NCI-H526 treated with DMSO at 0.1 percent for 48 hours (cell line): ENCODE data around the gene PCBP2.

Source experiments
- DNase-seq: peaks from one replicate; lab custom pipeline; 2025; lab: John Stamatoyannopoulos, UW

PCBP2 gene

DNA sequence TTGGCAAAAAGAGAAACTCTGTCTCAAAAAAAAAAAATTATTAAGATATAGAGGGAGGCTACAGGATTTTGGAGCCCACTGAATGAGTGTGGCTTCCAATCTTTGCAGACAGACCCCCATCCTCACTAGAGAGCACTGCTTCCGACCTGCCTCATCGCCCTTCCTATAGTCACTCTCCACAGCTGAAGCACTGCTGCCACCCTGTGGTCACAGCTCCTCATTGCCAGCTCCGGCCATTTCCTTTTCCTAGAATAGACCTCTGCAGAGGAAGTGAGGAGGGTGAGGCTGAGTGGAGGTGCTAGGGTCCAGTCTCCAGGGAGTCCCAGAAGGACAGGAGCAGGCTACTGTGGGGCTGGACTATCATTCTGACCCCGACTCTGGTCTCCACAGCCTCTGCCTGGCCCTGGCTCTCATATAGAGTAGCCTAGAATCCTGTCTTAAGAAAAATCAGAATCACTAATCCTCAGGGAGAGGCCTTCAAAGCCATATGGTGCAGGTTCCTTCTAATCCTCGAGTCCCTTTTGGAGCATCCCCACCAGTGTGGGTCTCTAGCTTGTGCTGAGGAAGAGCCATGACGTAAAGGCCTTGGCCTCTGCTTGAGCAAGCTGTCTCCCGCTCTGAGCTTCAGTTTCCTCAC lies 56.8 kb downstream of the PCBP2 start:
- peak; percentile 69 for DNase-seq

DNA sequence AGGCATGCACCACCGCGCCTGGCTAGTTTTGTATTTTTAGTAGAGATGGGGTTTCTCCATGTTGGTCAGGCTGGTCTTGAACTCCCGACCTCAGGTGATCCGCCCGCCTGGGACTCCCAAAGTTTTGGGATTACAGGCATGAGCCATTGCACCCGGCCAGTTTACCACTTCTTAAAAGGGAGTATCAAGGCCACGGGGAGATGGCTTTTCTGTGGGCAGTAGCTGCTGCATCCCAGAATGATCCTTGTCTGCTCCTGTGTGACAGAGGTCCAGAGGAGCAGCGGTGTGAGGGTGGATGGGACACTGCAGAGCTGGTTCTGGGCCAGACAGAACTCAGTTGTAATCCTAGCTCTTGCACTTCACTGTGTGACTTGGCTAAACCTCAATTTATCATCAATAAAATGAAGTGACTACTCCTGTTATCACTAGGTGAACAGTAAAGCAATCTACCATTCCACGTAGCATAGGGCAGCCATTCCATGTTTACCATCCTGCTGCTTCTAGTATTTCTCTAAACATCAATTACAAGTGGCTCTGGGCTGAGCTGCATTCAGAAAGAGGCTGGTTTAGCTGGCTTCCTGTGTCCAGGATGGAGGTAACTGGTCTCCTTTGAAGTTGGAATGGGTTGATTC lies 58.4 kb downstream of the PCBP2 start:
- no peak for DNase-seq

DNA sequence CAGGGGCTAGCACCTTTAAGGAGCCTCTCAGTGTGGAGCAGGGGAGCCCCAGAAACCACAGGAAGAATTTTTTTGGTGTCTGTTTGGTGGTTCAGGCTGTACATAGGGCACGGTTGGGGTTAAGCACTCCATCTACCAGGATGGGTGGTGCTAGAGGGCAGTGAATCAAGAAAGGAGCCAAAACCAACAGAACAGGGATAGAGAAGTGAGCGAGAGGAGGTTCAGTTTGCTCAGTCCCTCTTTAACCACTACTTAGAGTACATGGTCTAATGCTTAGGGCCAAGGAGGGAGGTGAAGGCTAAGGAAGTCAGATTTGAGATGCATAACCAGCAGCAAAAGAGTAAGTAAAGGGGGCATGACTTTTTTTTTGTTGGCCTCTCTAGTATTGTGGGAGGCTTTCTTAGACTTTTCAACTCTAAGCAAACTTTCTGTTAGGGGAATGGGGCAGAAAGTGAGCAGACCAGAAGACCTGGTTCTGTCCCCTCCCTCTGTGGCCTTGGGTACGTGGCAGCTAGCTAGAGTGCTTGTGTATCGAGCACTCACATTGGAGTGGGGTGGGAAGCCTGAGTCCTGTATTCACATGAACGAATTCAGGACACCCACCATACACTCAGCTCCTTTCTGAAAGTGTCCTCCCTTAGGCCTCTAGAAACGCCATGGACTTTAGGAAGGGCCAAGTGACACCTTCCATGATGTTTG lies 62.0 kb downstream of the PCBP2 start:
- no peak for DNase-seq

DNA sequence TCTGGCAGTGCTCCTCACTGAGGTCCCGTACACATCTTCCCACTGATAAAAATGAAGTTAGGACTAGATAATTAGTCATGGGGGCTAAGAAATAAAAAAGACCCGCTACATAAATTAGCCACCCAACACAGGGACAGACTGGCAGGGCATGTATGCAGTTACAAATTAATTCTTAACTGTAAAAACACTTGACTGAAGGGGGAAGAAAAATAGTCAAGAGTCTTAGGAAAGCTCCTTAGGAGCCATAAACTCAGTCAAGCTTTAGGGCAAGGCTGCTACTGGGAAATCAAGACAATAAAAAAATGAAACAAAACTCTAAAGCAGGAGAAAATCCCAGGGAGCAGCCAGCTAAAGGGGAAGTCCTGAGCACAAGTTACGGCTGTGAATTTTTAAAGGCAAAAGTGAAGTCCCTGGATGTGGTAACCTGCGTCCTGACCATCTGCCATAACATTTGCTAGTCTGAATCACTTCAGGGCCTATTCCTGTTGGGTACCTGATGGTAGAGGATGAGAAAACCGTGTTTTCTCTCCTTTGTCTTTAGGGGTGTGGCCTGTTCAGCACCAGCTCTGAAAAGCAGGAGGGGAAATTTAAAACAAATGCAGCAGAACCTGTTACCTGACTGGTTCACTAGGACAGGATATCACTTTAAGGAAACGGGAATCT lies 62.9 kb downstream of the PCBP2 start:
- no peak for DNase-seq

DNA sequence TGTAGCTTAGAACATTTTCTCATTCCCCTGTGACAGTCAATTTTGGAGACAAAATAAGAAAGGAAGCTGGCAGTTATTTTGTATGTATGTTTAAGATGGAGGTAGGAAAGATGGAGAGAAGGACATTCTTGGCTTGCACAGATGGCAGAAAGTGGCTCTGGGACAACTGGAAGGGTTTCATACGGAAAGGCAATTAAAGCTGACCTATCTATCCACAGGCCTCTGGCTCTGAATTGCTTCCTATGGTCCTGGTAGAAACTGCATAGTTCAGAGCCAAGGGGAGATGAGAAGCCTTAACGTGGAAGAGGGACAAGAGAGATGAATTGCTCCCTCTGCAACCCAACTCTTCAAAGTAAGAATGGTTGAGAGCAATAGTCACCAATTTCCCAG lies 63.4 kb downstream of the PCBP2 start:
- DNase-seq: no peak

DNA sequence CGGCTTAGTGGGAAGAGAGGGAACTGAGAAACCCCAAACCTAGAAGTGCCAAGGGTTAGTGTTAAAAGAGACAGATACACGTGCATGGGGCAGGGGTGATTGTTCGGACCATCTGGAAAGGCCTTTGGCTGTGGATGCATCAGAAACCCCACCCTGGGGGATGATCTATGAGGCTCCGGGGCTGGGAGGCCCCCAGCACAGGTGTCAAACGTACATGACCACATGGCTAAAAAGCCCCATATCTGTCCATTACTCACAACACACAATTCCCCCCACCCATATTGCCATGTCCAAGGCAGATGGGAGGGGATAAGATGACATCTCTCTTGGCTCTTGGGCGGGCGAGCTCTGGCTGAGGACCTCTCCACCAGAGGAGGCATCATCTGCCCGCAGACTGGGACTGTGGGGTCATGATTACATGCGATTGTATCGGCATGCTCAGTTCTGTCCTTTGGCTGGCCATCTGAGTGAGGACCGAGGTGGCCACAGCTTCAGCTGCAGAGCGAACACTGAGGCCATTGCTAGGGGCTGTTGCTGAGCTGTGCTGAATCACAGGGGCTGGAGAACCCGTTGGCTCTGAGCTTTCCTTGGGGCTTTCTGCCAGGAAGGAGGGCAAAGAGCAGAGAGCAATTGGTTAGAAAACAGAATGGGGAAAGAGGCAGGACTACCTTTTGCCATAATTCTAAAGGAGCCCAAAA lies 65.0 kb downstream of the PCBP2 start:
- no peak for DNase-seq

DNA sequence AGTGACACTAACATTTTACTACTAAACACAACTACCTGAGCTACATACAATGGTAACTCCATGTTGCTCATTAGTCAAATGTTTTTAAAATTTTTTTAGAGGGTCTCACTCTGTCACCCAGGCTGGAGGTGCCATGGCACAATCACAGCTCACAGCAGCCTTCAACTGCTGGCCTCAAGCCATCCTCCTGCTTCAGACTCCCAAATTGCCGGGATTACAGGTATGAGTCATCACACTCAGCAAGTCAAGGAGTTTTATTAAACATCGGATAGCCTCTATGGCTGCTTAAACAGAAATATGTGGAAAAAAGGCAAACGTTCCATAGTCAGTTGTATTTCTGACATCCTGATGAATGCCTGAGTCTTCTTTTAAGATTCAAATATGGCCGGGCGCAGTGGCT lies 66.5 kb downstream of the PCBP2 start:
- DNase-seq: no peak

DNA sequence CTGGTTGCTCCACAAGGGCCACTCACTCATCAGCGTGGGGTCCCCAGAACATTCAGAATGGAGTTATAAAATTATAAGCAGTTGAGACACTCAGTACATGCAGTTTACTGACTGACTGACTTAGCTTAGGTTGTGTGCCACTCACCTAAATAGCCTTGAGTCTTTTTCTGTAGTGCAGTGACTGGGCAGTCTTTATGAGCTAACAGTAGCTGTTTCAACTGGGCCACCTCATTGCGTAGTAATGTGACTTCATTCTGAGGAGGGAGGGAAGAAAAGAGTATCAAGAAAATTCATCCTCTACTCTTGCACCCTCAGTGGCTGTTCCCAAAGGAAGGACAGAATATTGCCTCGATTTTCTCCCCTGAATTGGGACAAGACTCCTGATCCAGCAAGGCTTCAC lies 71.2 kb downstream of the PCBP2 start:
- no peak for DNase-seq

DNA sequence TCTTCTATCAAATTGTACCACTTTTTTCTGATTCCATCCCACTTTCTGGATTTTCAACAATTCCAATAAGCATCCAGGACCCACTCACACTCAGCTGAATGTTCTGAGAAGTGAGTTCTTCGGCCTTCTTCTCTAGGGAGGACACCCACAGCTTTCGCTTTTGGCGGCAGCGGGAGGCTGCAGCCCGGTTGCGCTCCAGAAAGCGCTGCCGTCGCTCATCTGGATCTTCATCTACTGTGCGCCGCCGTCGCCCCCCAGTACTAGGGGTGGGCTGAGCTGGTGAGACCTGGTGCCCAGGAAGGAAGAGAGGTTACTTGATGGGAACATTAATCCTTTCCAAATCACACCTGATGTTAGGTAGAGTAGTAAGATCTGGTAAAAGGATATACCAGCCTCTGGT lies 72.6 kb downstream of the PCBP2 start:
- DNase-seq: no peak

DNA sequence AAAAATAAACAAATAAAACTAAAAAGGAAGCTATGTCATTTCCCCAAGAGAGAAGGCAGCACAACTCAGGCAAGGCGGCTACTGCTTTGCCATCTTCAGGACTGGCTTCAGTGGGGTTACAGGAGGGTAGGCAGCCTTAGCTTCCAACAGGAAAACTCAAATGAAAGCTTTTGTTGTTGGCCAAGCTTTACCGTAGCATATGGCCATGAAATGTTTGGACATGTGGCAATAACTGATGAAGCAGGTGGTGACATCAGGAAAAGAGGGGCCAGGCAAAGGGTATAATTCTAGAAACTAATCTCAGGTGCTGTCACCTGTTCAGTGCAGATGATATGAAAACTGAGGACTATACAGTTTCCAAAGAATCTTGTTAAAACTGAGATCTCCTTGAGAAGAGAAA lies 78.2 kb downstream of the PCBP2 start:
- no peak for DNase-seq
